Tibial nerve (tissue), 4 donors: ENCODE data around the gene MAPK10. TPM values are rescaled to one million over a fixed set of nuclear protein-coding genes. Genes with fewer than 3 reads are reported as not detected.
"Not testable (repeated sequence)": the region's sequence is repeated elsewhere in the genome, so short reads cannot be mapped to it uniquely, and the experiment has no call there.

Experiments
- DNase-seq, 2 donors: peaks; one replicate each; pipeline ENCODE4 v3.0.0-alpha.2; 2019; ENCODE audit warnings: low spot score in 2 of 2
- H3K27ac ChIP-seq, 4 donors: fragments of 200-600 bp; sonication (generic) in 3 of 4; one replicate each; pipeline ENCODE4 v1.5.1; 2017 to 2019; ENCODE audit warnings: mild to moderate bottlenecking in 1 of 4
- H3K27me3 ChIP-seq, 2 donors: fragments of 200-600 bp; sonication (generic) in 1 of 2; one replicate each; pipeline versions ENCODE4 v1.5.1 to v1.6.0; 2017 to 2019
- H3K36me3 ChIP-seq, 3 donors: fragments of 200-600 bp; sonication (generic); one replicate each; pipeline ENCODE4 v1.5.1; 2018 to 2019
- H3K4me1 ChIP-seq, 4 donors: fragments of 200-600 bp; sonication (generic) in 3 of 4; one replicate each; pipeline ENCODE4 v1.5.1; 2017 to 2019
- H3K4me3 ChIP-seq, 4 donors: fragments of 200-600 bp; sonication (generic) in 3 of 4; one replicate each; pipeline ENCODE4 v1.5.1; 2017 to 2019; ENCODE audit warnings: mild to moderate bottlenecking in 1 of 4, moderate library complexity in 1 of 4
- H3K9me3 ChIP-seq, 4 donors: fragments of 200-600 bp; sonication (generic) in 3 of 4; one replicate each; pipeline ENCODE4 v1.5.1; 2017 to 2019
- EP300 ChIP-seq, 2 donors: sonication (generic); formaldehyde crosslinking; IDR thresholded peaks; one replicate each; pipeline ENCODE4 v1.6.1; 2017; ENCODE audit warnings: antibody characterized with exemption in 2 of 2, mild to moderate bottlenecking in 1 of 2
- POLR2A ChIP-seq, 2 donors: fragments of 450-650 bp; IDR thresholded peaks; one replicate each; pipeline ENCODE4 v1.6.1; 2017; ENCODE audit warnings: antibody characterized with exemption in 2 of 2, mild to moderate bottlenecking in 2 of 2, moderate library complexity in 2 of 2
- WGBS, 2 donors: methylation state at CpG; one replicate each; pipeline ENCODE4 v1.1.5; 2018; 5-methylcytosine and 5-hydroxymethylcytosine counted together
- total RNA-seq, 4 donors: library from RNA; depleted of rRNA; stranded (reverse); fragments of >200 nt; gene quantifications; one replicate each; pipeline ENCODE4 v1.1.0, GENCODE V29; 2016
- TF ChIP-seq, protein P1 (sequence below), 5 experiments: fragments of 200-600 bp in 3 of 5; fragments of 450-650 bp in 2 of 5; sonication (generic) in 3 of 5; IDR thresholded peaks; one replicate each; pipeline ENCODE4 v1.5.1; 2016 to 2019; ENCODE audit warnings: antibody characterized with exemption in 5 of 5, mild to moderate bottlenecking in 3 of 5, moderate library complexity in 2 of 5

Gene MAPK10
- total RNA-seq, 4 donors from 2014 or later: 20.7 to 34.5 (median 28.0) TPM

DNA sequence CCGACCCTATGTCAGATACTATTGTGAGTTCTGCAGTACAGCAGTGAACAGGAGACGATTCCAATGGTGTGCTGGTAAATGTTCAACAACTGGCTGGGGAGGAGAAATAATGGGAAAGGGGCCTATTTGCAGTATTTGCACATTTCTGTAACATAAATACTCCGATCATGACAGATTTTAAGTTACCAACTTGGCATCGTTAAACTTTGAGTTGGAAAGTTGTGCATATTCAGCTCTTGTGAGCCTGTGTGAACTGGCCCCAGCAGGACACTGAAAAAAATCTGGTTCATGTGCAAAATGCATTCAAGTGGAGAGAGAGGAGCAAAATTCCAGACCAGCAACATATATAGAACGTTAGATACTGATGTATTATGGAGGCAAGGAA, 175.0 kb downstream of the MAPK10 start:
- Histone ChIP-seq H3K4me1 (no peaks in the 10 kb centered on the region), H3K27ac (no peak overlapping the region), H3K36me3 (no peaks in the 10 kb centered on the region), H3K4me3 (no peak overlapping the region), H3K27me3 (no peaks in the 10 kb centered on the region), H3K9me3 (peaks cover 0 to 34% (median 4%) of the 10 kb centered on the region in 4 donors)
- DNase-seq: no peak
- WGBS, 2 donors: 63 to 65% methylated on average over 5 of the region's 5 CpGs
- TF ChIP-seq, protein P1, sequence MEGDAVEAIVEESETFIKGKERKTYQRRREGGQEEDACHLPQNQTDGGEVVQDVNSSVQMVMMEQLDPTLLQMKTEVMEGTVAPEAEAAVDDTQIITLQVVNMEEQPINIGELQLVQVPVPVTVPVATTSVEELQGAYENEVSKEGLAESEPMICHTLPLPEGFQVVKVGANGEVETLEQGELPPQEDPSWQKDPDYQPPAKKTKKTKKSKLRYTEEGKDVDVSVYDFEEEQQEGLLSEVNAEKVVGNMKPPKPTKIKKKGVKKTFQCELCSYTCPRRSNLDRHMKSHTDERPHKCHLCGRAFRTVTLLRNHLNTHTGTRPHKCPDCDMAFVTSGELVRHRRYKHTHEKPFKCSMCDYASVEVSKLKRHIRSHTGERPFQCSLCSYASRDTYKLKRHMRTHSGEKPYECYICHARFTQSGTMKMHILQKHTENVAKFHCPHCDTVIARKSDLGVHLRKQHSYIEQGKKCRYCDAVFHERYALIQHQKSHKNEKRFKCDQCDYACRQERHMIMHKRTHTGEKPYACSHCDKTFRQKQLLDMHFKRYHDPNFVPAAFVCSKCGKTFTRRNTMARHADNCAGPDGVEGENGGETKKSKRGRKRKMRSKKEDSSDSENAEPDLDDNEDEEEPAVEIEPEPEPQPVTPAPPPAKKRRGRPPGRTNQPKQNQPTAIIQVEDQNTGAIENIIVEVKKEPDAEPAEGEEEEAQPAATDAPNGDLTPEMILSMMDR (IDR thresholded peaks at IDR 0.05): no peak
- TF ChIP-seq EP300 (IDR thresholded peaks at IDR 0.05): no peak
- no peak for TF ChIP-seq POLR2A (IDR thresholded peaks at IDR 0.05)

DNA sequence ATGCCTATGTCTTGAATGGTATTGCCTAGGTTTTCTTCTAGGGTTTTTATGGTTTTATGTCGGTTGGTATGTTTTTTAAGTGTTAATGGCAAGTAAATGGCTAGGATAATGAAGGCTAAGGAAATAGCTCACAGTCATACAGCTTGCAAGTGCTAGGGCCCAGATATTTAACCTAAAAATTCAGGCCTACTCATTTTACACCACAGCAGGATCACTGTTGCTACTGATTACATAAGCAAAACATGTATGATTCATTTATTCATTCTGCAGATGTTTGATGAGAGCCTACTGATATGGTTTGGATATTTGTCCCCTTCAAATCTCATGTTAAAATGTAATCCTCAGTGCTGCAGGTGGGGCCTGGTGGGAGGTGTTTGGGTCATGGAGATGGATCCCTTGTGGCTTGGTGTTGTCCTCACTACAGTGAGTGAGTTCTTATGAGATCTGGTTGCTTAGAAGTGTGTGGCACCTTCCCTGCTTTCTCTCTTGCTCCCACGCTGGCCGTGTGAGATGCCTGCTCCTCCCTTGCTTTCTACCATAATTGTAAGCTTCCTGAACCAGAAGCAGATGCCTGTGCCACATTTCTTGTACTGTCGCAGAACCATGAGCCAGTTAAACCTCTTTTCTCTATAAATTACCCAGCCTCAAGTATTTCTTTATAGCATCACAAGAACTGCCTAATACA, 175.5 kb downstream of the MAPK10 start:
- TF ChIP-seq, protein P1 (IDR thresholded peaks at IDR 0.05): no peak
- TF ChIP-seq POLR2A (IDR thresholded peaks at IDR 0.05): no peak
- TF ChIP-seq EP300 (IDR thresholded peaks at IDR 0.05): no peak
- no peak for DNase-seq
- H3K4me1 ChIP-seq: no peaks in the 10 kb centered on the region
- H3K9me3 ChIP-seq: peaks cover 0 to 33% (median 6%) of the 10 kb centered on the region in 4 donors
- no peak overlapping the region for H3K4me3 ChIP-seq
- no peak overlapping the region for H3K27ac ChIP-seq
- no peaks in the 10 kb centered on the region for H3K27me3 ChIP-seq
- H3K36me3 ChIP-seq: no peaks in the 10 kb centered on the region
- 77 to 82% methylated on average over 4 of the region's 4 CpGs for WGBS, 2 donors

DNA sequence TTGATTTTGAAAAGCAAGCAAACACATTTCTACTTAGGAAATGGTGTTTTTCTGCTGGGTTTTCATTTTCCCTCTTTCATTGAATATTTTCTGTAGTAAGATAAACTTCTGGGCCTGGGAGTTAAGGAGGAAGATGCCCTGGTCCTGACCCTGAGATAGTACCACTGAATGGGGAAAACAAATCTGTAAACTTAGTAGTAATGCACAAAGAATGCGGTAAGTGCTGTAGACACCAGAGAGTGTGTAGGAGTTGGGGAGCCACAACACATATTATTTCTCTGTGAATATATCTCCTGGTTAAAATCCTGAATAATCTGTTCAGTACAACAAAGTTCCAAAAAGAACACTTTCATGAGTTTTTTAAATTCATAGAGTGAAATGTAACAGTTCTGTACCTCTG, 178.3 kb downstream of the MAPK10 start:
- 56 to 63% methylated on average over 1 of the region's 1 CpG for WGBS, 2 donors
- no peak overlapping the region for H3K4me3 ChIP-seq

DNA sequence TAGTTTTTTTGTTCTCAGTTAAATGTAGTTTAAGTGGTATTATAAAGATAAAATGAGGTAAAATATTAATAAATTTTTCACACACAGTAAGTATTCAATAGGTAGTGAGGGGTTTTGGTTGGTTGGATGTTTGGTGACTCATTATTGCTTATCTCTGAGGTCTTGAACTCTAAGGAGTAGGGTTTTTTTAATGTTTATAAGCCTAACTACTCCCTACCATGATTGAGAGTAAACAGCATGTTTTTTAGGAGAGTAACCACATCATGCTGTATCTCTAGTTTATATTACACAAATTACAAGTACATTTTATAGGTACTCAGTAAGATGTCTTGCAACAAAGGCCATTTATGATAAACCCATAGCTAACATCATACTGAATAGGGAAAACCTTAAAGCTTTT, 181.6 kb downstream of the MAPK10 start:
- DNase-seq: no peak
- TF ChIP-seq POLR2A (IDR thresholded peaks at IDR 0.05) (no peak), EP300 (IDR thresholded peaks at IDR 0.05) (no peak)
- TF ChIP-seq, protein P1 (IDR thresholded peaks at IDR 0.05): no peak
- Histone ChIP-seq H3K9me3 (peaks cover 0 to 16% (median 5%) of the 10 kb centered on the region in 4 donors), H3K4me3 (no peak overlapping the region), H3K4me1 (no peaks in the 10 kb centered on the region), H3K27me3 (no peaks in the 10 kb centered on the region), H3K36me3 (no peaks in the 10 kb centered on the region), H3K27ac (no peak overlapping the region)

More for the DNA sequence above, 178.3 kb downstream of the MAPK10 start:
- peaks cover 0 to 17% (median 8%) of the 10 kb centered on the region in 4 donors for H3K9me3 ChIP-seq
- no peak for DNase-seq
- H3K4me1 ChIP-seq: no peaks in the 10 kb centered on the region
- no peak overlapping the region for H3K27ac ChIP-seq
- H3K36me3 ChIP-seq: no peaks in the 10 kb centered on the region
- TF ChIP-seq EP300 (IDR thresholded peaks at IDR 0.05) (no peak), POLR2A (IDR thresholded peaks at IDR 0.05) (no peak)
- TF ChIP-seq, protein P1 (IDR thresholded peaks at IDR 0.05): no peak
- no peaks in the 10 kb centered on the region for H3K27me3 ChIP-seq

DNA sequence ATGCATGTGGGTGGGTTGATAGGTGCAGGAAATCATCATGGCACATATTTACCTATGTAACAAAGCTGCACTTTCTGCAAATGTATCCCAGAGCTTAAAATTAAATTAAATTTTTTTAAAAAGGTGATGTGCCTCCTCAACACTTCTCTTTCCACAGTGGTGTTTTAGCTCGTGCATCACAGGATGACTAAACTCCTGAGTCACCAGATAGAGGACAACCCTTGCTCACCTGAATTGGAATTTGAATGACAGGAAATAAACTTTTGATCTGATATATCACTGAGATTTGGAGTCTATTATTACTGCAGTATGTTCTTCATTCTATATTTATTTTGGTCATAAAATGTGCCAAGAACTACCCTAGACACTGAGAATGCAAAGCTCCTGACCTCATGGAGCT, 185.3 kb downstream of the MAPK10 start:
- 58 to 76% methylated on average over 1 of the region's 1 CpG for WGBS, 2 donors

DNA sequence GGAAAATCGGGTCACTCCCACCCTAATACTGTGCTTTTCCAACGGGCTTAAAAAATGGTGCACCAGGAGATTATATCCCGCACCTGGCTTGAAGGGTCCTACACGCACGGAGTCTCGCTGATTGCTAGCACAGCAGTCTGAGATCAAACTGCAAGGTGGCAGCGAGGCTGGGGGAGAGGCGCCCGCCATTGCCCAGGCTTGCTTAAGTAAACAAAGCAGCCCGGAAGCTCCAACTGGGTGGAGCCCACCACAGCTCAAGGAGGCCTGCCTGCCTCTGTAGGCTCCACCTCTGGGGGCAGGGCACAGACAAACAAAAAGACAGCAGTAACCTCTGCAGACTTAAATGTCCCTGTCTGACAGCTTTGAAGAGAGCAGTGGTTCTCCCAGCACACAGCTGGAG, 191.5 kb downstream of the MAPK10 start:
- H3K9me3 ChIP-seq, H3K4me3 ChIP-seq, DNase-seq, H3K27ac ChIP-seq, H3K4me1 ChIP-seq, H3K27me3 ChIP-seq, H3K36me3 ChIP-seq: not testable (repeated sequence)
- WGBS, 2 donors: 93 to 100% methylated on average over 2 to 7 of the region's 10 CpGs

More for the DNA sequence above, 185.3 kb downstream of the MAPK10 start:
- H3K36me3 ChIP-seq: no peaks in the 10 kb centered on the region
- H3K27ac ChIP-seq: no peak overlapping the region
- peaks cover 0 to 6% (median 2%) of the 10 kb centered on the region in 4 donors for H3K9me3 ChIP-seq
- no peak for DNase-seq
- TF ChIP-seq EP300 (IDR thresholded peaks at IDR 0.05) (no peak), POLR2A (IDR thresholded peaks at IDR 0.05) (no peak)
- TF ChIP-seq, protein P1 (IDR thresholded peaks at IDR 0.05): no peak
- no peak overlapping the region for H3K4me3 ChIP-seq
- H3K4me1 ChIP-seq: no peaks in the 10 kb centered on the region
- H3K27me3 ChIP-seq: no peaks in the 10 kb centered on the region
